AG10803 (cell line): ENCODE results near the gene SFT2D3.
A peak's percentile ranks its signal among the peaks of the same experiment; 100 is the strongest.

Source experiments
- DNase-seq: peaks from one replicate; pipeline ENCODE4 v3.0.0; 2010; ENCODE audit warnings: low read depth
- H3K4me3 ChIP-seq: 2 replicates; pipeline ENCODE4 v1.5.1; 2011; ENCODE audit warnings: mild to moderate bottlenecking, low read length, control low read depth
- TF ChIP-seq, protein P1 (sequence below): conservative IDR thresholded peaks from 2 replicates; pipeline ENCODE4 v1.5.1; 2011; ENCODE audit warnings: mild to moderate bottlenecking, low read length, control low read depth, inconsistent platforms

SFT2D3 gene

DNA sequence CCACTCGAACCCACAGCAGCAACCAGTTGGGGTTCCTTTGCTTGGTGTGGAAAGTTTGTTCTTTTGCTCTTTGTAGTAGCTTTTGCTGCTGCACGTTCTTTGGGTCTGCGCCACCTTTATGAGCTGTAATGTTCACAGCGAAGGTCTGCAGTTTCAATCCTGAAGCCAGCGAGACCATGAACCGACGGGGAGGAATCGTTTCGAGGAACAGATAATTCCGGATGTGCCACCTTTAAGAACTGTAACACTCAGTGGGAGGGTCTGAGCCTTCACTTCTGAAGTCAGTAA lies 41.1 kb upstream of the SFT2D3 start:
- H3K4me3 ChIP-seq, result no peak overlapping the region
- DNase-seq, result no peak
- TF ChIP-seq, protein P1, sequence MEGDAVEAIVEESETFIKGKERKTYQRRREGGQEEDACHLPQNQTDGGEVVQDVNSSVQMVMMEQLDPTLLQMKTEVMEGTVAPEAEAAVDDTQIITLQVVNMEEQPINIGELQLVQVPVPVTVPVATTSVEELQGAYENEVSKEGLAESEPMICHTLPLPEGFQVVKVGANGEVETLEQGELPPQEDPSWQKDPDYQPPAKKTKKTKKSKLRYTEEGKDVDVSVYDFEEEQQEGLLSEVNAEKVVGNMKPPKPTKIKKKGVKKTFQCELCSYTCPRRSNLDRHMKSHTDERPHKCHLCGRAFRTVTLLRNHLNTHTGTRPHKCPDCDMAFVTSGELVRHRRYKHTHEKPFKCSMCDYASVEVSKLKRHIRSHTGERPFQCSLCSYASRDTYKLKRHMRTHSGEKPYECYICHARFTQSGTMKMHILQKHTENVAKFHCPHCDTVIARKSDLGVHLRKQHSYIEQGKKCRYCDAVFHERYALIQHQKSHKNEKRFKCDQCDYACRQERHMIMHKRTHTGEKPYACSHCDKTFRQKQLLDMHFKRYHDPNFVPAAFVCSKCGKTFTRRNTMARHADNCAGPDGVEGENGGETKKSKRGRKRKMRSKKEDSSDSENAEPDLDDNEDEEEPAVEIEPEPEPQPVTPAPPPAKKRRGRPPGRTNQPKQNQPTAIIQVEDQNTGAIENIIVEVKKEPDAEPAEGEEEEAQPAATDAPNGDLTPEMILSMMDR, result no peak

- DNase-seq, result no peak
- no peak overlapping the region for H3K4me3 ChIP-seq
- TF ChIP-seq, protein P1, result no peak
Measured at GRCh38 chr2:127661072-127661649, 40.1 kb upstream of the SFT2D3 start.

GRCh38 chr2:127661949-127662510 lies 39.3 kb upstream of the SFT2D3 start:
- H3K4me3 ChIP-seq, result no peak overlapping the region
- DNase-seq, result peak; percentile 34
- TF ChIP-seq, protein P1, result no peak

DNA sequence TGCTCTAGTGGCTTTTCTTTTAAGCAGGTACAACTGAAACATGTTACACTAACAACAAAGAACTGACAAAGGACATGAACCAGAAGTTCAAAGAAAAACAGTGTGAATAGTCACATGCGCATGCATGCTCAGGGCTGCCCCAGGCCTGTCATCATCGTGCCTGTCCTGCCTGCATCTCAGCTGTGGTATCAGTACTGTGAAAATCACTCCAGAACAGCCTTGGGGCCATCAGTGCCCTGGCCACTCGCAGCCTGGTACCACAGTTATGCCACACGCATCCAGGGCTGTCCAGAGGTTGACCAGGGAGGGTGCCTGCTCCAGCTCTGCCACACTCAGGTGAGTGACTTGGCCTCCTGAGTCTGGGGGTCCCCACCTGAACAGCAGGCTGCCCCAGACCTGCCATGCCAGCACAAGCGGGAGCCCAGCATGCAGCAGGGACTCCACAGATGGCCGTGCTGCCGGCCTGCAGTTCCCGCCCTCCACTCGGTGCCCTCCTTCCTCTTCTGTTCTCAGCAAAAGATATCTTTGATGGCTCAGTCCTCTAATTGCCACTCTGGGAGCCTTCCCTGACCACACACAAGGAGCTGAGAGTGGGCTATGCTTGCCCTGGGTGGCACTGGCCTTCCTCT lies 38.2 kb upstream of the SFT2D3 start:
- TF ChIP-seq, protein P1, result no peak
- no peak for DNase-seq
- no peak overlapping the region for H3K4me3 ChIP-seq

DNA sequence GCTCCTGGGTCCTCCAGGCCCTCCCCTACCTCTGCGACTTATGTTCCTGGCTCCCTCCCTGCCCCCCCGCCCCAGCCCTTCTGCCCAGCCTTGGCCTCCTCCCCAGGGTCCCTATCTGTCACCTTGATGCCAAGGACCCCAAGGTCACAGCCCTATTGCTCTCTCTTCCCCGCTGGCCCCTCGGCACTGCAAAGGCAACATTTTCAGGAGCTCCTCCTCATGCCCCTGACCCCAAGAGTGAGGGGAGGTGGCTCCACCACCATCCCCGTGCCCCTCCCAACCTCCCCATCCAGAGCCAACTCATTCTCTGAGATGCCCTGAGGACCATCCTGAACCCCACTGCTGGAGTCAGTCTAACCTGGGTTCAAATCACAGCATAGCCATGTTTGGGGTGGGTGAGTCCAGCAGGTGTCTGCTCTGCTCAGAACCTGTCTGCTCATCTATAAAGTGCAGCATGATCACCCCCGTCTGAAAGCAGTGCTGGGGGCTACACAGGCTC lies 37.7 kb upstream of the SFT2D3 start:
- H3K4me3 ChIP-seq, result no peak overlapping the region
- TF ChIP-seq, protein P1, result no peak
- no peak for DNase-seq

GRCh38 chr2:127664065-127664894 lies 37.0 kb upstream of the SFT2D3 start:
- DNase-seq, result no peak
- TF ChIP-seq, protein P1, result no peak
- H3K4me3 ChIP-seq, result peak overlapping the region; percentile 13; the same call in 1 of the 2 replicates
